T-helper 17 cell (primary cell): Measurements from ENCODE around the gene SLIT3. TPM values are rescaled to one million over a fixed set of nuclear protein-coding genes. Genes with fewer than 3 reads are reported as not detected.

Source experiments
- ATAC-seq: fragments of 150-1000 bp; cut with Tn5 transposase; 2 replicates; pipeline ENCODE4 v1.10.0; 2021; ENCODE audit warnings: mild to moderate bottlenecking, moderate library complexity
- DNase-seq, 3 donors: peaks; one replicate each; pipeline versions ENCODE4 v3.0.0 to v3.0.0-alpha.2; 2020 to 2021
- H3K9me3 ChIP-seq: one replicate; pipeline ENCODE4 v1.7.0; 2013; ENCODE audit warnings: low read length, mild to moderate bottlenecking; ENCODE audit not compliant: control insufficient read depth, poor library complexity, severe bottlenecking
- H3K27ac Mint-ChIP-seq: one replicate; pipeline ENCODE4 v1.8.0; 2022; ENCODE audit warnings: mild to moderate bottlenecking, moderate library complexity, mixed read lengths
- H3K27me3 Mint-ChIP-seq: one replicate; pipeline ENCODE4 v1.8.0; 2022; ENCODE audit warnings: mixed read lengths
- H3K36me3 Mint-ChIP-seq: one replicate; pipeline ENCODE4 v1.8.0; 2022; ENCODE audit warnings: low read depth, mixed read lengths
- H3K4me1 Mint-ChIP-seq: one replicate; pipeline ENCODE4 v1.8.0; 2022; ENCODE audit warnings: mild to moderate bottlenecking, mixed read lengths
- H3K4me3 Mint-ChIP-seq: one replicate; pipeline ENCODE4 v1.8.0; 2022; ENCODE audit warnings: mild to moderate bottlenecking, moderate library complexity, mixed read lengths
- total RNA-seq, 4 donors: library from RNA in 2 of 4; stranded (reverse) in 2 of 4; gene quantifications; one replicate each; pipeline ENCODE4 v1.2.3 and lab custom pipeline; 2022 to 2026

Gene SLIT3
- total RNA-seq, 2 donors from 2014 or later, result not detected

DNA sequence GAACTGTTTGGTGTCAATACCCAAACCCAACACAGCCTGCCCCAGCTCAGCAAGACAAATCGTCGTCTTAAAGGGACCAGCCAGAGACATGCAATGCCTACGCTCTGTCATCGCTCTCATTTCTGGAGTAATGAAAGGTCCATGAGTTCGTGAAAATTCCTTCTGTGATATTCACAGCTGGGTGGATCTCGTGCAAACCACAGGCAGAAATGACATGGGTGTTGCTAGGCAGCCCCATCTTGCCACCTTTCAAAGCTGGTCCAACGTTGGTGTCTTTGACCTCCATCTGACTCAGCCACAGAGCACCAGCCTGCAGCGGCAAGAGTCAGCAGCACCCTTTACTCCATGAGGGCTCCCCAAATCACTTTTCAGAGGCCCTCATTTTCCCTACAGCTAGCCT lies 215.3 kb downstream of the SLIT3 start:
- H3K27me3 Mint-ChIP-seq, result no peaks in the 10 kb centered on the region
- H3K4me1 Mint-ChIP-seq, result peaks cover 2% of the 10 kb centered on the region
- H3K27ac Mint-ChIP-seq, result no peak overlapping the region
- ATAC-seq, result no peak
- H3K4me3 Mint-ChIP-seq, result no peak overlapping the region
- DNase-seq, result no peak
- no peaks in the 10 kb centered on the region for H3K36me3 Mint-ChIP-seq
- H3K9me3 ChIP-seq, result no peaks in the 10 kb centered on the region

- no peak overlapping the region for H3K4me3 Mint-ChIP-seq
- no peaks in the 10 kb centered on the region for H3K27me3 Mint-ChIP-seq
- H3K9me3 ChIP-seq, result no peaks in the 10 kb centered on the region
- no peak overlapping the region for H3K27ac Mint-ChIP-seq
- ATAC-seq, result no peak
- no peak for DNase-seq
- peaks cover 2% of the 10 kb centered on the region for H3K4me1 Mint-ChIP-seq
- H3K36me3 Mint-ChIP-seq, result no peaks in the 10 kb centered on the region
These were observed 215.7 kb downstream of the SLIT3 start for GRCh38 chr5:169085212-169085611.

DNA sequence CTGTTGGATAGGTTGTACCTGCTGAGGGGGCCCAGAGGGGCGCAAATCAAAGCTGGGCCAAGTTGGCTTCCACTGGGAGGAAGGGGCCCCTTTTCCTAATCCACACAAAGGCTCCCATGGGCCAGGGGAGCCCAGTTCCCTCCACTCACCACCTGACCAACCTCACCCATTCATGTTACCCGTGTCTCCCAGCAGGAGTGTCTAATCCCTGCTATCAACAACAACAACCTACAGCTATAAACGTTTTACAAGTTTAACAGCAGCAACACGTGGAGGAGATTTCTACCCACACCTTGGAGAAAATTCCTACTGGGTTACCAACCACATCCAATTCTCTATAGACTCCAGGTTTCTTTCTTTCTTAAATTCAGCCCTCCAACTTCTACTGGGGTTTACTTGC lies 216.2 kb downstream of the SLIT3 start:
- H3K4me3 Mint-ChIP-seq, result no peak overlapping the region
- peaks cover 2% of the 10 kb centered on the region for H3K4me1 Mint-ChIP-seq
- H3K27ac Mint-ChIP-seq, result no peak overlapping the region
- ATAC-seq, result no peak
- DNase-seq, result no peak
- no peaks in the 10 kb centered on the region for H3K27me3 Mint-ChIP-seq
- H3K36me3 Mint-ChIP-seq, result no peaks in the 10 kb centered on the region
- no peaks in the 10 kb centered on the region for H3K9me3 ChIP-seq

DNA sequence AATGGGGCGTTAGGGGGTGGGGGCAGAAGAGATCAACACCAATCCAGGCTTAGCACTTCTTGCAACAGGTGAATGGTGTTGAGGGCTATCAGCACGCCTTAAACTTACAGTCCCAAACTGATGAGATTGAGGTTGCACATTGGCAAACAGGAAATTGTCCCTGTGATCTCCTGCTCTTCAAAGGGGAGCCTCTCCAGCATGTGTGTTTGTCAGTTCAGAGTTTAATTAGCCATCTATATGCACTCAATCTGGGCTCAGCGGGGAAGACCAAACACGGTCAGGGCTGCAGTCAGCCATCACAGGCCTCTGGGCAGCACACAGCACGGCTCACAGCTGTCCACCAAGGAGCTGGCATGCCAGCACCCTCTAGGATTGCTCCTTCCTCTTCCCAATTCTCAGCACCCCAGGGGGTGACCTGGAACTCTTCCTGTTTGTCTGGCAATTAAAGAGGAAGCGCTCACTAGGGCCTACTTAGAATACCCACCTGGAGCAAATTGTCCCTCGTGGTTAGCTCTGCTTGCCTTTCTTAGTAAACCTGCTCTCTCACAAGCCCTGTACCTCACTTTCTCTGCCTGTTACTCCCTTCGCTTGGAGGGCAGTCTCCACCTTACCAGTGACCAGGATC lies 217.4 kb downstream of the SLIT3 start:
- Mint-ChIP-seq H3K4me1 (peaks cover 2% of the 10 kb centered on the region), H3K4me3 (no peak overlapping the region), H3K36me3 (no peaks in the 10 kb centered on the region), H3K27ac (no peak overlapping the region), H3K27me3 (peaks cover 3% of the 10 kb centered on the region)
- DNase-seq, result no peak
- H3K9me3 ChIP-seq, result no peaks in the 10 kb centered on the region
- no peak for ATAC-seq

DNA sequence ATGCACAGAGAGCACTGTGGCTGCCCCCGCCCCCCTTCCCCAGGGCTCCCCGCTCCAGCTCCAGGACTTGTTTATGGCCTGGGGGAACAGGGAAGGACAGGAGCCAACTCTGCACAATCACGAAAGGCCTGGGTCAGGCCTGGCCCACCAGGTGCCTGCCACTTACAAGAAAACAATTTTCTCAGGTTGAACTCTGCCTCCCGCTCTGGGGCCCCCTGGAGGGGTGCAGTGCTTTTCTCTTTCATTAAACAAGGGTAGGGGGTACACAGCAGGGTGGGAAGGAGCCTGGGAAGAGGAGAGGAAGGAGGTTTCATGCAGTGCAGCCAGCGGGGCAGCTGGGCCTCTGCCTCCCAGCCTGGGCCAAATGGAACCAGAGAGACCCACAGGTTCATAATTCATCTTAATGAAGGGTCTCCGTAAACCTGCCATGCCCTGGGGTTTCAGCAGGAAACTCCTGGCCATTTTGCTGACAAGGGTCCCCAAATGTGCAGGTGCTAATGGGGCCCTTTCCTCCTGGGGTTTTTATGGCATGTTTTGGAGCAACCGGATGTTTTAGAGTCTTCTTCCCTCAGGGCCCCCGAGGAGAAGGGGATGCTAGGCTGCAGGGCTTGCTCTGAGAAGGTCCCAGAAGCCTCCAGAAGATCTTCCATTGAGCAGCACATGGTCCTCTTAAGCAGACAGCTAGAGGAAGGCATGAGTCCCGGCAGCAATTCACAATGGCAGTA lies 219.8 kb downstream of the SLIT3 start:
- Mint-ChIP-seq H3K4me1 (peaks cover 2% of the 10 kb centered on the region), H3K36me3 (no peaks in the 10 kb centered on the region), H3K4me3 (no peak overlapping the region), H3K27ac (no peak overlapping the region), H3K27me3 (peaks cover 8% of the 10 kb centered on the region)
- DNase-seq (no peak), ATAC-seq (no peak)
- no peaks in the 10 kb centered on the region for H3K9me3 ChIP-seq

DNA sequence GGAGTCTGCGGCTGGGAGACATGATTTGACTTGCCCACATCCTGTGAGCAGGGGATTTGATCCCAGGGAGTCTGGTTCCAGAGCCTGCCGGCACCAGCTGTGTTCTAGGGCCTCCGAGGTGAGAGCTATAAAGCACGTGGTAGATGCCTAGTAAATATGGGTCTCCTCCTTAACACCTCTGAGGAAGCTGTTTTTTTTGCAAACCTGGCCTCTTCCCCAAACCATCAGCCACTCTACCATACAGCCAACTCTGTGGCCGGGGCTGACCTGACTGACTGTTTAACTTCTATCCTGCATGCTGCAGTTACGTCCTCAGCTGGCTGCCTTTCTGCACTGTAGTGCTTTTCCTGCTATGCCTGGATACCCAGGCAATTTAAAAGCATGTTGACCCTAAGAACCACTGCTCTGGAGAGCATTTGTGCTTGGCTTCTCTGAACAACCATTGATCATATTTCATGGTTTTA lies 220.5 kb downstream of the SLIT3 start:
- Mint-ChIP-seq H3K4me1 (peaks cover 2% of the 10 kb centered on the region), H3K4me3 (no peak overlapping the region), H3K27ac (no peak overlapping the region), H3K36me3 (no peaks in the 10 kb centered on the region), H3K27me3 (peaks cover 8% of the 10 kb centered on the region)
- H3K9me3 ChIP-seq, result no peaks in the 10 kb centered on the region
- DNase-seq (no peak), ATAC-seq (no peak)

GRCh38 chr5:169079697-169080096 lies 221.2 kb downstream of the SLIT3 start:
- no peak overlapping the region for H3K27ac Mint-ChIP-seq
- peaks cover 8% of the 10 kb centered on the region for H3K27me3 Mint-ChIP-seq
- ATAC-seq (no peak), DNase-seq (no peak)
- H3K9me3 ChIP-seq, result no peaks in the 10 kb centered on the region
- H3K4me3 Mint-ChIP-seq, result no peak overlapping the region
- no peaks in the 10 kb centered on the region for H3K36me3 Mint-ChIP-seq
- H3K4me1 Mint-ChIP-seq, result peaks cover 2% of the 10 kb centered on the region

GRCh38 chr5:169074839-169075238 lies 226.1 kb downstream of the SLIT3 start:
- ATAC-seq (no peak), DNase-seq (no peak)
- Mint-ChIP-seq H3K27ac (no peak overlapping the region), H3K27me3 (peaks cover 8% of the 10 kb centered on the region), H3K4me3 (no peak overlapping the region), H3K36me3 (no peaks in the 10 kb centered on the region), H3K4me1 (no peaks in the 10 kb centered on the region)
- no peaks in the 10 kb centered on the region for H3K9me3 ChIP-seq

GRCh38 chr5:169072233-169072632 lies 228.7 kb downstream of the SLIT3 start:
- no peak overlapping the region for H3K4me3 Mint-ChIP-seq
- no peak for ATAC-seq
- H3K4me1 Mint-ChIP-seq, result no peaks in the 10 kb centered on the region

DNA sequence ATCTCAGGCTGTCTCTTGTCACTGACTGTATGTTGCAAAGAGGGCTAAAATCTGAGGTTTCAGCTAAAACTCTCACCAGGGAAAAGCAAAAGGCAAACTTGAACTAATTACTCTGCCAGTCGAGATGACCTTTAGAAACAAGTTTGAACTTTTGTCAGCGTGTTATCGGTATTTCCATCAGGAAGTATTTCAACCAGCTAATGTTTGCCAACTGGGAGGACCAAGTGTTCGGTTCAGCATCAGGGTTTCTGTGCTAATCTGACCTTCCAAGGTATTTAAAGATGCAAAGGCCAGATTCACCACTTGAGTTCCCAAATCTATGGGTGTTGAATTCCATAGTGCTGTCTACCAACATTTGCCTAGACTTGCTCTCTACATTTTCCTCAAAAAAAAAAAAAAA lies 230.5 kb downstream of the SLIT3 start:
- H3K27ac Mint-ChIP-seq, result no peak overlapping the region
- no peak for ATAC-seq
- peaks cover 2% of the 10 kb centered on the region for H3K36me3 Mint-ChIP-seq

More at GRCh38 chr5:169072233-169072632, 228.7 kb downstream of the SLIT3 start:
- no peak for DNase-seq
- peaks cover 2% of the 10 kb centered on the region for H3K36me3 Mint-ChIP-seq
- no peaks in the 10 kb centered on the region for H3K9me3 ChIP-seq
- peaks cover 19% of the 10 kb centered on the region for H3K27me3 Mint-ChIP-seq
- no peak overlapping the region for H3K27ac Mint-ChIP-seq

DNA sequence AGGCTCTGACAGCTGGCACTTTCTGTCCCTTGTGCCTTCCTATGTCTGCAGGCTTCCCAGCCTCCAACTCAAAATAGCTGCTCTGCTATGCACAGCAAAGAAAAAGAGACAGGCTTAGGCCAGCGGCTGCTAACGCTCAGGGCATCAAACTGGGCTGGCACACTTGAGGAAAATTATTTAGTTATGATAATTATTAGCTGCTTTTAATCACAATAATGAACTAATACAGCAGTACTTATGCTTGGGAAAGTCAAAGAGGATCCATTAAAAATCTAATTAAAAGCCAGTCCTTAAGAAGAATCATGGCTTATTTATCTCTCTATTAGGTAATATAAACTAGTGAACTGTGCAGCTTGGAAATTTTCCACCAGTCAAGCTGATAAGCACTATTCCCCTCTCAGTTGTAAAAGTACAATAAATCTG lies 233.2 kb downstream of the SLIT3 start:
- Mint-ChIP-seq H3K36me3 (peaks cover 2% of the 10 kb centered on the region), H3K27ac (no peak overlapping the region), H3K4me1 (no peaks in the 10 kb centered on the region), H3K27me3 (peaks cover 47% of the 10 kb centered on the region), H3K4me3 (no peak overlapping the region)
- no peak for DNase-seq
- H3K9me3 ChIP-seq, result no peaks in the 10 kb centered on the region
- ATAC-seq, result no peak

More for the DNA sequence above, 230.5 kb downstream of the SLIT3 start:
- Mint-ChIP-seq H3K4me3 (no peak overlapping the region), H3K27me3 (peaks cover 25% of the 10 kb centered on the region), H3K4me1 (no peaks in the 10 kb centered on the region)
- H3K9me3 ChIP-seq, result no peaks in the 10 kb centered on the region
- no peak for DNase-seq

GRCh38 chr5:169065400-169065799 lies 235.5 kb downstream of the SLIT3 start:
- no peaks in the 10 kb centered on the region for H3K9me3 ChIP-seq
- no peaks in the 10 kb centered on the region for H3K4me1 Mint-ChIP-seq
- ATAC-seq (no peak), DNase-seq (no peak)
- peaks cover 2% of the 10 kb centered on the region for H3K36me3 Mint-ChIP-seq
- no peak overlapping the region for H3K27ac Mint-ChIP-seq
- H3K4me3 Mint-ChIP-seq, result no peak overlapping the region
- peaks cover 47% of the 10 kb centered on the region for H3K27me3 Mint-ChIP-seq

DNA sequence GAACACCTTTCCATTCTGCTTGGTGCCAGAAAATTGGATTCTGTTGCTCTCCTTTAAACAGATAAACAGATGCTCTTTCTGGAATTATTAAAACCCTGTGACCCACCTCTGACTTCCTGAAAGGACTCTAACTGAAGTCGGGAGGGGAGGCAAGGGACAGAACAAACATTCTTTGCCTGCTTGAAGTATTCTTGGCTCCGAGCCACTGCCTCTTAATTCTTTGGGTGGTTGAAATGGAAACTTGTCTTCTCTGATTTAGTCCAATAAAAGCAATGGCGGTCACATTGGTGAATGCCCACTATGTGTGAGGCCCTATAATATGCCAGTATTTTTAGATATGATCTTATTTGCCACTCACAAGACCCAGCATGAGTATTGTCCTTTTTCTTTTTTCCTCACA lies 236.8 kb downstream of the SLIT3 start:
- no peak overlapping the region for H3K27ac Mint-ChIP-seq

More for the DNA sequence above, 236.8 kb downstream of the SLIT3 start:
- peaks cover 2% of the 10 kb centered on the region for H3K36me3 Mint-ChIP-seq
- no peaks in the 10 kb centered on the region for H3K4me1 Mint-ChIP-seq
- no peak for ATAC-seq
- H3K9me3 ChIP-seq, result no peaks in the 10 kb centered on the region
- H3K27me3 Mint-ChIP-seq, result peaks cover 43% of the 10 kb centered on the region
- H3K4me3 Mint-ChIP-seq, result no peak overlapping the region
- DNase-seq, result no peak
